ENCODE results near the gene CAMK1G. TPM values are rescaled to one million over a fixed set of nuclear protein-coding genes. Genes with fewer than 3 reads are reported as not detected.

CAMK1G gene
- total RNA-seq, 1 experiment from 2014 or later, result not detected

GRCh38 chr1:209545423-209545822 lies 38.1 kb upstream of the CAMK1G start:
- CTCF ChIA-PET, result interaction anchor here (0.6 to 10.8 kb wide), 6 partner anchors 16 to 1207 kb away, joined by 3 to 118 read pairs (median 4); no protein-coding TSS in a partner anchor

GRCh38 chr1:209546390-209547085 lies 37.0 kb upstream of the CAMK1G start:
- no peak overlapping the region for H3K4me3 Mint-ChIP-seq (ENCODE audit: unreplicated experiment)
- H3K4me1 Mint-ChIP-seq (ENCODE audit: insufficient read depth, unreplicated experiment), result peaks cover 37% of the 10 kb centered on the region
- H3K36me3 Mint-ChIP-seq (ENCODE audit: insufficient read depth, unreplicated experiment), result peaks cover 11% of the 10 kb centered on the region
- no peaks in the 10 kb centered on the region for H3K9me3 Mint-ChIP-seq (ENCODE audit: unreplicated experiment)
- intact Hi-C loops (cut with micrococcal nuclease), result no loop called here
- ChIA-PET CTCF (interaction anchor here (0.7 to 10.8 kb wide), 4 partner anchors 10 to 276 kb away, joined by 3 to 118 read pairs (median 4); no protein-coding TSS in a partner anchor), POLR2A (interaction anchor here (1.5 to 9.4 kb wide), 3 partner anchors 13 to 118 kb away, joined by 3 to 111 read pairs (median 4); no protein-coding TSS in a partner anchor)
- H3K27me3 Mint-ChIP-seq (ENCODE audit: insufficient read depth, unreplicated experiment), result no peaks in the 10 kb centered on the region
- TF ChIP-seq CTCF (IDR thresholded peaks at IDR 0.05; ENCODE audit: unreplicated experiment), result no peak
- no TSS peak for BruUV-seq (replicated peaks)
- no peak overlapping the region for H3K27ac Mint-ChIP-seq (ENCODE audit: low read depth, unreplicated experiment)
- no peak for DNase-seq (ENCODE audit: unreplicated experiment)

More at GRCh38 chr1:209545423-209545822, 38.1 kb upstream of the CAMK1G start:
- DNase-seq (ENCODE audit: unreplicated experiment), result no peak
- Mint-ChIP-seq H3K4me3 (ENCODE audit: unreplicated experiment) (no peak overlapping the region), H3K27me3 (ENCODE audit: insufficient read depth, unreplicated experiment) (no peaks in the 10 kb centered on the region), H3K36me3 (ENCODE audit: insufficient read depth, unreplicated experiment) (peaks cover 17% of the 10 kb centered on the region), H3K4me1 (ENCODE audit: insufficient read depth, unreplicated experiment) (peaks cover 43% of the 10 kb centered on the region), H3K27ac (ENCODE audit: low read depth, unreplicated experiment) (peak overlapping the region; percentile 68), H3K9me3 (ENCODE audit: unreplicated experiment) (no peaks in the 10 kb centered on the region)
- no TSS peak for BruUV-seq (replicated peaks)
- intact Hi-C loops (cut with micrococcal nuclease), result no loop called here
- TF ChIP-seq CTCF (IDR thresholded peaks at IDR 0.05; ENCODE audit: unreplicated experiment), result no peak
- POLR2A ChIA-PET, result interaction anchor here (0.6 to 9.4 kb wide), 6 partner anchors 12 to 602 kb away, joined by 3 to 111 read pairs (median 5); no protein-coding TSS in a partner anchor

- H3K36me3 Mint-ChIP-seq (ENCODE audit: insufficient read depth, unreplicated experiment), result peaks cover 6% of the 10 kb centered on the region
- CTCF ChIA-PET, result interaction anchor here (0.6 to 10.8 kb wide), 8 partner anchors 9 to 656 kb away, joined by 3 to 118 read pairs (median 3); no protein-coding TSS in a partner anchor
- DNase-seq (ENCODE audit: unreplicated experiment), result no peak
- POLR2A ChIA-PET, result interaction anchor here (0.5 to 9.4 kb wide), 4 partner anchors 12 to 1844 kb away, joined by 3 to 111 read pairs (median 6); no protein-coding TSS in a partner anchor
- H3K4me3 Mint-ChIP-seq (ENCODE audit: unreplicated experiment), result no peak overlapping the region
- H3K9me3 Mint-ChIP-seq (ENCODE audit: unreplicated experiment), result no peaks in the 10 kb centered on the region
- BruUV-seq (replicated peaks), result no TSS peak
- intact Hi-C loops (cut with micrococcal nuclease), result no loop called here
- no peaks in the 10 kb centered on the region for H3K27me3 Mint-ChIP-seq (ENCODE audit: insufficient read depth, unreplicated experiment)
- H3K4me1 Mint-ChIP-seq (ENCODE audit: insufficient read depth, unreplicated experiment), result peaks cover 33% of the 10 kb centered on the region
- TF ChIP-seq CTCF (IDR thresholded peaks at IDR 0.05; ENCODE audit: unreplicated experiment), result no peak
- no peak overlapping the region for H3K27ac Mint-ChIP-seq (ENCODE audit: low read depth, unreplicated experiment)
These were observed 35.9 kb upstream of the CAMK1G start for GRCh38 chr1:209547626-209548025.

- DNase-seq (ENCODE audit: unreplicated experiment), result no peak
- Mint-ChIP-seq H3K36me3 (ENCODE audit: insufficient read depth, unreplicated experiment) (peaks cover 6% of the 10 kb centered on the region), H3K4me3 (ENCODE audit: unreplicated experiment) (no peak overlapping the region), H3K4me1 (ENCODE audit: insufficient read depth, unreplicated experiment) (peaks cover 24% of the 10 kb centered on the region), H3K27ac (ENCODE audit: low read depth, unreplicated experiment) (no peak overlapping the region), H3K9me3 (ENCODE audit: unreplicated experiment) (no peaks in the 10 kb centered on the region), H3K27me3 (ENCODE audit: insufficient read depth, unreplicated experiment) (no peaks in the 10 kb centered on the region)
- no peak for TF ChIP-seq CTCF (IDR thresholded peaks at IDR 0.05; ENCODE audit: unreplicated experiment)
- POLR2A ChIA-PET, result interaction anchor here (1.0 to 9.4 kb wide), 4 partner anchors 10 to 25 kb away, joined by 3 to 111 read pairs (median 6); no protein-coding TSS in a partner anchor
- intact Hi-C loops (cut with micrococcal nuclease), result no loop called here
- BruUV-seq (replicated peaks), result no TSS peak
- CTCF ChIA-PET, result interaction anchor here (0.7 to 10.8 kb wide), 6 partner anchors 10 to 300 kb away, joined by 3 to 118 read pairs (median 5); no protein-coding TSS in a partner anchor
These were observed 33.9 kb upstream of the CAMK1G start for GRCh38 chr1:209549443-209550205.
